GM21737 (cell line): ENCODE measurements around the gene COMT.

Source experiments
- ATAC-seq: cut with Tn5 transposase; IDR thresholded peaks from one replicate; pipeline ENCODE4 v1.9.1; 2021; ENCODE audit warnings: mild to moderate bottlenecking, moderate library complexity; ENCODE audit not compliant: unreplicated experiment

The COMT gene

DNA sequence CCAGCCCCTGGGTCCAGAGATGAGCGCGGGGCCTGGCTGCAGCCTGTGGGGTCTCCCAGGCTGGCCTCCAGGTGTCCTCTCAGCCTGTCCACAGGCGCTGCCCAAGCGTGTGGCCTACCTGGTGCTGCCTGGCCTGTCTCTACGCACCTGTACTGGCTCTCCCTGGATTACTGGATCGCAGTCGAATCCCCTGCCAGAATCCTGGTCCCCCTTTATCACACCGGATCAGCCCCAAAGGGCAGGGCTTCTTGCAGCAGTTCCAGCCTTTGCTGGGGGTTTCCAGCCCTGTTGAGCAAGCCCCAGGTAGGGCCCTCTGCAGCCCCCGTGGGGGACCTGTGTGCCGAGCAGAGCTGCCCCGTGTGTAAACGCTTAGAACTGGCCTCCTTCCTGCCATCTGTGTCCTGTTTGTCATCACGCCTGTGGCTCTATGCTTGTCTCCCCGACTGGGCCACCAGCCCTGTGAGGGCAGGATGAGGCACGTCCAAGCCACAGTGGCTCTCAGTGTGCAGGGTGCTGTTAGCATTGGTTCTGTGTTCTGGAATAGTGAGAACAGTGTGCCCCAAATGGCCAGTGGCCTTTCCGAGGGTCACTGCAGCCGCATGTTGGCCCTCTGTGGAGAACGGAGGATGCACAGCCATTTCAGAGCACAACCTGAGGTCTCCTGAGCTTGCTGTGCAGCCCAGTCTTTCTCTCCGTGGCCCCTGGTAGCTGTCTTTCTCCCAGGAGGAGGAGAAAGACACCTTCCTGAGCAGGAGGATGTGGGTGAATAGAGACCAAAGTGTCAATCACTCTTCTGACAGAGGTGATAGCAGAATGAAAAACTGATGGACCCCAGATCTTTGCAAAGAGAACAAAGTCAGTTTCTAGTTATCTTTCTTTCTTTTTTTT lies 13.9 kb downstream of the COMT start:
- ATAC-seq: no peak

DNA sequence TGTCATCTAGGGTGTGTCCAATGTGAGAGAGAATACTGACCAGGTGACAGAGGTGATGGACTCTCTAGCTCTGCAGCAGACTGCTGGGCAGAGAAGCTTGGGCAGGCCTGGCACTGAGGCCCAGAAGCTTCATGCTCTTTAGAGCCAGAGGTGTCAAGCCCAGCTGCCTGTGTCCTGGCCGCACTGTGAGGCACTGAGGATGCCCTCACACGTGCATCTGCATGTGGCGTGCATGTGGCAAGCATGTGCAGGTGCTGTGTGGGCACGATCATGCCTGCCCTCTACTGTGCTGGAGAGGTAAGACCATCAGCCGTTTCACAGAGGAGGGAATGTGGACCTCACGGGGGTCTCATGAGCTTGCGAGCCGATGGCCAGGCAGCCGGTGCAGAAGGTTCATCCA lies 15.9 kb downstream of the COMT start:
- ATAC-seq: no peak

DNA sequence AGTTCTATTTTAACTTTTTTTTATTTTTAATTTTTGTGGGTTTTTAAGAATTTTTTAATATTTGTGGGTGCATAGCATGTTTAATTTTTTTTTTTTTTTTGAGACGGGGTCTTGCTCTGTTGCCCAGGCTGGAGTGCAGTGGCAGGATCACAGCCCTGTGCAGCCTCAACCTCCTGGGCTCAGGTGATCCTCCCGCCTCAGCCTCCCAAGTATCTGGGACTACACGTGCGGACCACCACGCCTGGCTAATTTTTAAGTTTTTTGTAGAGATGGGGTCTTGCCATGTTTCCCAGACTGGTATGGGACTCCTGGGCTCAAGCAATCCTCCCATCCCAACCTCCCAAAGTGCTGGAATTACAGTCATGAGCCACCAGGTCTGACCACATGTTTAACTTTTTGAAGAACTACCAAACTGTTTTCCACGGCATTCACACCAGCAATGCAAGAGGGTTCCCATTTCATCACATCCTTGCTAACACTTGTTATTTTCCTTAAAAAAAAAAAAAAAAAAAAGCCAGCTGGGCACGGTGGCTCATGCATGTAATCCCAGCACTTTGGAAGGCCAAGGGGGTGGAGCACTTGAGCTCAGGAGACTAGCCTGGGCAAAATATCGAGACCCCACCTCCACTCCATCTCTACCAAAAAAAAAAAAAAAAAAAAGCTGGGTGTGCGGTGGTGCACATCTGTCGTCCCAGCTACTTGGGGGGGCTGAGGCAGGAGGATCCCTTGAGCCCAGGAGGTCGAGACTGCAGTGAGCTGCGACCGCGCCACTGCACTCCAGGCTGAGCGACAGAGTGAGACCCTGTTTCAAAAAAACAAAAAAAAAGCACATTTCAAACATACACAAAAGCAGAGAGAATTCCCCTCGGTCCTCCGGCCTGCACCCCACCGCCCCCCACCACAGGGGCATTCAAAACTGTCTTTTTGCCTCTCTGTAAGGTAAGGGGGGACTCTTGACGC lies 16.8 kb downstream of the COMT start:
- no peak for ATAC-seq

DNA sequence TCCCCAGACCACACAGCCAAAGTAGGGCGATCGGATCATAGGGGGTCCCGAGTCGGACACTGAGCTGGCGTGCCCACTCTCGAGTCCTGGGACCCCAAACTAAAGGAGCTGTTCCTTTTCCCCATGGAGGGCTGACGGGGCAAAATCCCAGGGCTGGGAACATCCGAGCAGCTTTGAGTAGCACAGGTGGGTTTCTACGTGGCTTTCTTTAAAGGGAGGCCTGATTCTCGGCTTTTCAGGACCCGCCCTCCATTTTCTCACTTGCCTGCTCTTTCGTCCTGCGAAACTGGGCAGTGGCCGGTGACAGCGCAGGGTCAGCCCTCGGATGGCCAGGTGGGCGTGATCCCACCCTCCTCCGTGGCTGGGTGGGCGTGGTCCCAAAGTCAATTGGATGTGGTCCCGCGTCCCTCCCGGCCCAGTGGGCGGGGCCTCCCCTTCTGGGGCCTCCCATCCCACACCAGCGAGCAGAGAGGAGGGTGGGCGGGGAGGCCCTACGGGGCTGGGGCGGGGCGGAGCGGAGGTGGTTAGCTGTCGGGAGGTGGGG lies 17.5 kb downstream of the COMT start:
- no peak for ATAC-seq

DNA sequence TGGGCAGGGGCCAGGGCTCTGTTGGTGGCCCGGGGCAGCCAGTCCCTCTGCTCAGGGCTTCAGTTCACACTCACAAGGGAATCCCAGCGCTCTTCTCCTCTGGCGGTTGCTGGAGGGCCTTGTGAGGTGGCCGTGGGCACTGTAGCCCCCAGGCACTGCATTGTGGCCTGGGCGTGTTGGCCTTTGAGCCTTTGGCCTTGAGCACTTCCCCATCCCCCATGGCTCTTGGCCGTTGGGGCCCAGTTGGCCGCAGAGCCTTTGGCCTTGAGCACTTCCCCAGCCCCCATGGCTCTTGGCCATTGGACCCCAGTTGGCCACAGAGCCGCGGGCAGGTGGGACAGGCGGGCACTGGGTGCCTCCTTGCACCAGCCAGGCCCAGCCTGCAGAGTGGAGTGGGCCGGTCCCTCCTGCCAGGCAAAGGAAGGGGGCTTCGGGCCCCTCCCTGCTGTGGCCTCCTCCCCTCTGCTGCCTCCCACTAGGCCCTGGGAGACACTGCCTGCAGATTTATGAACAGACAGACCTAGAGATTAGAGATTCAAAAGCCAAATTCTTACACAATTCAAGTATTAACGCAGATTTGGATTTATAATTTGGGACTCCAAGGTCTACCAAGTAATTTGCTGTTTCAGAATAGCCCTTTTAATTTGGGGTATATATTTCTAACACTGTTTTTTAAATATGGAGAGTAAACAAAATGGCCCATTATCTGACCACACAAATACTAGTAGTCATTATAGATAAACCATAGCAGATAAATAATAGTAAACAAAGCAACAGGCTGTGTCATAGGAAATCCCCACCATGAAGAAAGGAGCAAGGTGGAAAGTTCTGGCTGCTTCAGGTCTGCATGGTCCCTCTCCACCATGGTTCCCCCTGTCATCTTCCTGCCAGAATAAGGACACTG lies 18.3 kb downstream of the COMT start:
- ATAC-seq: no peak

DNA sequence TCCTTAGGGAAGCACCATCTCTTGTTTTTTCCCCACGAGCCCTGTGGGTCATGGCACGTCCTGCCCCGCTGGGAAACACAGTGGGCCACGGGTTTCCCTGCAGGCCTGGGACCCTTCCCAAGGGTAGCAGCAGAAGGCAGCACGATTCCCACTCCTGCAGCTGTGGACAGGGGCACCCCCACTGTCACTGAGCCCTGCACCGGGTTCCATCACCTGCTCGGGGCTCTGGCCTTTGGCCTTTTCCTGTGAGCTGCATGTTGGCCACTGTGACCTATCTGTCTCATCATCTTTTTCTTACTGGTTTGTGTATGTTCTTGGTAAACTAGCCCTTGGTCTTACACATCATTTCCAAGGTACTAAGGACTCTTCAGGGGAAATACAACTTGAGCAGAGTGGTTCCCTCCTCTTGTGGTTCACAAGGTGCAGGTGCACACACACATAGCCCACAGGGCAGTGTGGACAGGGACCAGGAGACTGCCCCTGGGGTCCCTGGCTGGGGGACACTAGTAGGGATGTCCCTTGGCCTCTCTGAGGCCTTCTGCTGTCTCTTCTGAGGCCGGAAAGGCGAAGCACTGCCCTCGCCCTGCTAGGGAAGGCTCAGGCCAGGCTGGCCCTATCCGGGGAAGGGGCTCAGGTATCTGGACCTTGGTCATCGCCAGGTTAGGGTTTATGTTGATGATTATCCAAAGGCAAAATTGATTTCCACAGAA lies 19.1 kb downstream of the COMT start:
- no peak for ATAC-seq

DNA sequence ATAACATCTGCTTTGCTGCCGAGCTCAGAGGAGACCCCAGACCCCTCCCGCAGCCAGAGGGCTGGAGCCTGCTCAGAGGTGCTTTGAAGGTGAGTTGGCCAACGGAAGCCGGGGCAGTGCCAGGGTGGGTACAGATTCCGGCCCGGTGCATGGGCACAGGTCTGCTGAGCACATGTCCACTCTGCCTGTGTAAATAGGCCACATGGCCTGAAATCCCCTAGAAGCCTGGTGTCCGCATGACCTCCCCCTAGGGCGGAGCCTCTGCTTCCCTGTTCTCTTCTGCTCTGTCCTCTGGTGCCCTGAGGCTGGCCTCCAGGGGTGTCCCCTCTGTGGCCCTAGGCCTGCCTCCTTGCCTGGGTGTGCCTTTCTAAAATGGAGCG lies 19.6 kb downstream of the COMT start:
- no peak for ATAC-seq

DNA sequence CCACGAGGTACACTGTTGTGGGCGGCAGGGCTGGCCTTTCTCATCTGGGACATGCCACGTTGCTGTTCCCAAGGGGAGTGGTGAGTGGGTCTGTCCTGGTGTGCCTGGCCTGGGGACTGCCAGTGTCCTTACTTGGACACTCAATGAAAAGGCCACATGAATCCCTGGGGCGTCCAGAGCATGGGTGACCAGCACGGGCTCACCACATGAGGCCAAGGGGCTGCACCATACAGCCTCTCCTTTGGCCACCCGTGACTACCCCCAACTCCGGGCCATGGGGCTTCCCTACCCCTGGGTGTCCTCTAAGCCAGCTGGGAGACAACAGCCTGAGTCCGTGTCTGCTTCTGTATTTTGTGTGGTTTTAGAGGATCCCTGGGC lies 20.3 kb downstream of the COMT start:
- ATAC-seq: no peak

DNA sequence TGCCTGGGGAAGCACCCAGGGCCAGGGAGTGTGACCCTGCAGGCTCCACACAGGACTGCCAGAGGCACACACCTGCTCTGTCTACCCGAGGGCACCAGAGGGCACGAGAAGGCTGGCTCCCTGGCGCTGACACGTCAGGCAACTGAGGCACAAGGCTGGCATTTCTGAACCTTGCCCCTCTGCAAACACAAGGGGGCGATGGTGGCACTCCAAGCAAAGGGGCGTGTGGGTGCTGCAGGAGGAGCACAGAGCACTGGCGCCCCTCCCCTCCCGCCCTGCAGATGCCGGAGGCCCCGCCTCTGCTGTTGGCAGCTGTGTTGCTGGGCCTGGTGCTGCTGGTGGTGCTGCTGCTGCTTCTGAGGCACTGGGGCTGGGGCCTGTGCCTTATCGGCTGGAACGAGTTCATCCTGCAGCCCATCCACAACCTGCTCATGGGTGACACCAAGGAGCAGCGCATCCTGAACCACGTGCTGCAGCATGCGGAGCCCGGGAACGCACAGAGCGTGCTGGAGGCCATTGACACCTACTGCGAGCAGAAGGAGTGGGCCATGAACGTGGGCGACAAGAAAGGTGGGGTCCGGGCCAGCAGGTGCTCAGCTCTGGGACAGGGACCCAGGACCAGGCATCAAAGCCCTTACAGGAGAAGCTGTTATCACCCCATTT lies 20.8 kb downstream of the COMT start:
- ATAC-seq: no peak

DNA sequence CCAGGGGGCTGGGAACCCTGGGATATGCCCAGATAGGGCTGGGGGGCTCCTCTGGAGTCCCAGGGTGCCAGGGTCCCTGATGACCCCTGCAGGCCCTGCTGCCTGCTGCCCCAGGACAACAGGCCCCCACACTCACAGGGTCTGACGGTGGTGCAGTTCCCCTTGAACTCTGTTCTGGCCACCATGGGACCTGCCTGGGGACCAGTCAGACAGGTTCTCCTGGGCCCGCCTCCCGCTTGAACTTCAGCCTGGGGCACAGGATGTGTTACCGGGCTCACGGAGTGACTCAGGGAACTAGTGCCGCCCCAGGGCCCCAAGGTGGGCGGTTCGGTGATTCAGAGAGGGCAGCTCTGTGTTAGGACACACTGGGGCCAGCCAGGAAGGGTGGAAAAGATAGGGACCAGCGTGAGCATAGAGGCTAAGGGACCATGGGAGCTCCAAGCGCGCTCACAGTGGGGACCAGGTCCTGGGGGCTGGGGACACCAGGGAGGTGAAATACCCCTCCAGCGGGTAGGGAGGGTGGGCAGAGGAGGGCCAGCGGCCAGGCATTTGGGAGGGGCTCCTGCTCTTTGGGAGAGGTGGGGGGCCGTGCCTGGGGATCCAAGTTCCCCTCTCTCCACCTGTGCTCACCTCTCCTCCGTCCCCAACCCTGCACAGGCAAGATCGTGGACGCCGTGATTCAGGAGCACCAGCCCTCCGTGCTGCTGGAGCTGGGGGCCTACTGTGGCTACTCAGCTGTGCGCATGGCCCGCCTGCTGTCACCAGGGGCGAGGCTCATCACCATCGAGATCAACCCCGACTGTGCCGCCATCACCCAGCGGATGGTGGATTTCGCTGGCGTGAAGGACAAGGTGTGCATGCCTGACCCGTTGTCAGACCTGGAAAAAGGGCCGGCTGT lies 21.6 kb downstream of the COMT start:
- no peak for ATAC-seq

DNA sequence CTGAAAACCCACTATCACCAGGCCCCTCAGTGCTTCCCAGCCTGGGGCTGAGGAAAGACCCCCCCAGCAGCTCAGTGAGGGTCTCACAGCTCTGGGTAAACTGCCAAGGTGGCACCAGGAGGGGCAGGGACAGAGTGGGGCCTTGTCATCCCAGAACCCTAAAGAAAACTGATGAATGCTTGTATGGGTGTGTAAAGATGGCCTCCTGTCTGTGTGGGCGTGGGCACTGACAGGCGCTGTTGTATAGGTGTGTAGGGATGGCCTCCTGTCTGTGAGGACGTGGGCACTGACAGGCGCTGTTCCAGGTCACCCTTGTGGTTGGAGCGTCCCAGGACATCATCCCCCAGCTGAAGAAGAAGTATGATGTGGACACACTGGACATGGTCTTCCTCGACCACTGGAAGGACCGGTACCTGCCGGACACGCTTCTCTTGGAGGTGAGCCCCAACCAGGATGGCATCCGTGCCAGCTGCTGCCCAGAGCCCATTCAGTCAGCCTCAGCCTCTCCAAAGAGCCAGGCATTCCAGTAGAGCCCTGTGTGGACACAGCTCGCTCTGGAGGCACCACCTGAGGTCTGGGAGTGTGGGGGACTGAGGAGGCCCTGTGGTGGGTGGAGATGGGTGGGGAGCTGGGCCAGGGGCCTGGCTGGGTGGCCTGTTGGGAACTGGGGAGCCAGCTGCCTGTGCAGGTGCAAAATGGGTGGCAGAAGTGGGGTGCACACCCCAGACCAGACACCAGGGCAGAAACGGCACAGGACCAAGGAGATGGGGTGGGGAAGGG lies 22.5 kb downstream of the COMT start:
- no peak for ATAC-seq

DNA sequence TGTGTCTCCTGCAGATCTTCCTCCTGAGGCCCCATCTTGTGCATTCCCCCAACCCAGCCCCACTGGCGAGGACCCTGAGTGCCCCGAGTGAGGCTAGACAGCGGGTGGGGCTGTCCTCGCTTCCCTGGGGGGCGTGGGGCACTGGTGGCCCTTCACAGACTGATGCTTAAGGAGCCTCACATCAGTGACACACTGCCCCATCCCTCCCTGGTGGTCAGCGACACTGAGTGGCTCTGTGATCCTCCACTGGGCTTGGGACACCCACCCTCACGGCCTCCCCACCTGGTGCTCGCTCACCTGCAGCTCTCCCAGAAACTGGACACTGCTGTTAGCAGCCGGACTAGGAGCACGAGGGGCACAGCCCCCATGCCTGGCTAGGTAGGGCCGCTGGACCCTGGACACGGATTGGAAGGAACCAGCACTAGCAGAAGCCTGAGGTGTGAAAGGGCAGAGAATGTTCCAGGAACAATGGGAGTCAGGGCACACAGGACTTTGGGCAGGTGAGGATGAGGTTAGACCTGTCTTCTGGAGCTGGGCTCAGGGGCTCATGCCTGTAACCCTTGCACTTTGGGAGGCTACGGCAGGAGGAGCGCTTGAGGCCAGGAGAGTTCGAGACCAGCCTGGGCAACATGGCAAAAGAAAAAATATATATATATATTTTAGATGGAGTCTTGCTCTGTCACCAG lies 23.3 kb downstream of the COMT start:
- ATAC-seq: no peak

DNA sequence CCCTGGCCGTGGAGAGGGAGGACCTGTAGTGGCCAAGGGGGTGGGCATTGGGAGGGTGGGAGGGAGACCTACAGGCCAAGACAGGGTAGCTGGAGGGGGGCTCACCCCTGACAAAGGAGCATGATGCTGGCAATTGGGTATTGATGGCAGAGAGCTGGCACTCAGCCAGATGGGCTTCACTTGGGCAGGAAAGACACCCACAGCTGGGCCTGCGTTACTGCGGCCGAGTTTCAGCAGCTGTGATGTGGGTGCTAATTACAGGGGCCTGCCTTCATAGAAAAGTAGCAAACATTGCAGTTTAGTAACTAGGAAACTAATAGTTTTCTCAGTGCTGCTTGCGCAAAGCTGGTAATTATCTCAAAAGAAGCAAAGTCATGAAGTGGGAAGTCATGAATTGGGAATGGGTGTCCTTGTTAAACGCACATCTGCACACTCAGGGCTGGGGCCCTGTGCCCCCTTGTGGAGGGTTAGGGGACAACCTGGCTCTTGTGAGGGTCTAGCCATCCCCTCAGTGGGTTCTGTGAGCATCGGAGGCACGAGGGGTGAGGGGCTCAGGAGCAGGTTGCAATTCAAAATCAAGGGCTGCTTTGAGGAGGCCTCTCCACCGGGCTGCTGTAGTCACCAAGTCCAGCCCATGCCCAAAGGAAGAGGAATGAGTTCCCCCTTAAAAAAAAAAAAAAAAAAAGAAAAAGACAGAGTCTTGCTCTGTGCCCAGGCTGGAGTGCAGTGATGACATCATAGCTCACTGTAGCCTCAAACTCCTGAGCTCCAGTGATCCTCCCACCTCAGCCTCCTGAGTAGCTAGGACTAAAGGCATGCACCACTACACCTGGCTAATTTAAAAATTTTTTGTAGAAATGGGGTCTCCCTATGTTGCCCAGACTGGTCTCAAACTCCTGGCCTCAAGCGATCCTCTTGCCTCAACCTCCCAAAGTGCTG lies 24.5 kb downstream of the COMT start:
- ATAC-seq: no peak

DNA sequence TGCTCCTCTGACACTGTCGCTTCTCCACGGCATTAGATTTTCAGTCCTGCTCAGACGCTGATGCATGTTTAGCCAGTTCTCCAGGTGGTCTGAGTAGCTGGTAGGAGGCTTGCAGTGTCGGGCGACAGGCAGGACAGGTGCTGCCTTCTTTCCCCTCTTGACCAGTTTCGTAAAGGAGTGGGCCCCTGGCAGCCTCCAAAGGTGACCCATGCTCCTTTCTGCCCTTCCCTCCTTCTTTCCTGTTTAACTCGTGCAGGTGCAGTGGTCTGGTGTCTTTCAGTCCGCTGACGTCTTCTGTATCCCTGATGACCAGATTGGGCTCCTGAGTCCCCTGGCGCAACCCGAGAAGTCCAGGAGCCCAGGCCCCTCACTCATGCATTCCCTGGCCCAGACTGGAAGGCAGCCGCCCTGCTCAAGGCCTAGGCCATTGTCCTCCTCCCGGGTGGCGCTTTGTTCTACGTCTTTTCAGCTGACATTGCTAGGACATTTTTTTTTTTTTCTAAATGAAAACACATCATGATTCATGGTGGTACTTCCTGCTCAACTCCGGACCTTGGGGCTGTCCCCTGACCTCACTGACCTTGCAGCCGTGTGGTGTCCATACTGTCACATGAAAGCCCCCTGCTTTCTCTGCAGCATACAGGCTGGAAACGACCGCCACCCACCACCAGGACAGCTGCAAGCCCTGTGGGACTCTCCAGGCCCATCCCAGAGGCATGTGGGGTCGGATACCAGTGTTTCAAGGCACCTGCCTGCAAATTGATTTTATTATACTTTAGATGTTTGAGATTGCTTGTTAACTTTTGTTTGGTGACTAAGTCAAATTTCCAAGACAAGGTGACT lies 25.6 kb downstream of the COMT start:
- ATAC-seq: no peak

DNA sequence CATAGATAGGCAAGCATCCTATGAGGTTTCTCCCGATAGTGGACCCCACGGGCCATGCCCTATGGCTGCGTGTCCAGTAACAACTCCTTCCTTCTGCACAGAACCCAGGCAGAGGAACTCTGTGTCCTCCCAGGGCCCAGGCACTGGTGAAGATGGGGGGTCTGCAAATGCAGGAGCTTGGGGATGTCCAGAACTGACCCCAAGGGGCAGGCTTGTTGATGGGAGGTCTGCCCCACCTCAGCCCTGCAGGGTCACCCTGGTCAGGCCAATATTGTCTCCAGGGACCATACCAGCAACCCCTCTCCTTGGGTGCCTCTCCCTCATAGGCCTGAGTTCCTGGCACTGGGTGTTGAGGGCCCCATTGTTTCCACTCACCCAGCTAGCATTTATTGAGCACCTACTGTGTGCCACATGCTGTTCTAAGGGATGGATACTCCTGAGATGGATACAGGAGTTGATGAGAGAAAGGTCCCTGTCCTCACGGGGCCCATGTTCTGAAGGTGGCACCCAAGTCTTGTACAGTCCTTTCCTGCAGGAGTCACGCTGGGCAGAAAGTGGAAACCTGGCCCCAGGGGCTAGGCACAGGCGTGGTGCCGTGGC lies 26.4 kb downstream of the COMT start:
- no peak for ATAC-seq
